HG03196 (cell line): ENCODE data around the gene KRT7.

Experiments used
- ATAC-seq: cut with Tn5 transposase; IDR thresholded peaks from one replicate; pipeline ENCODE4 v1.9.1; 2021; ENCODE audit not compliant: unreplicated experiment

KRT7 gene

DNA sequence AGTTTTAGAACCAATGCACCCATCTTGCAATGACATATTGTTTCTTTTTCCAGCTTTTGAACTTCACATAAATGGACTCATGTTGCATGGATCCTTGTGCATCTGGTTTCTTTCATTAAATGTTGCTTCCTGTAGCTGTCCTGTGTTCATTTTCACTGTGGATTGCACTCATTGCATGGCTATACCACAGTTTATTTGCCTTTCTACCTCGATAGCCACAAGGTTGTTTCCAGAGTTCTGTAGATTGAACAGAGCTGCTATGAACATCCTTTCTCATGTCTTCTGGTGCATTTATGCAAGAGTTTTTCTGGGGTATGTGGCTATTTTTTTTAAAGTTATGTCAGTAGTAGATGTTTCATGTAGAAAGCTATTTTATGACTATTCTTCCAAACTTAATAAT, 61.8 kb downstream of the KRT7 start:
- no peak for ATAC-seq

DNA sequence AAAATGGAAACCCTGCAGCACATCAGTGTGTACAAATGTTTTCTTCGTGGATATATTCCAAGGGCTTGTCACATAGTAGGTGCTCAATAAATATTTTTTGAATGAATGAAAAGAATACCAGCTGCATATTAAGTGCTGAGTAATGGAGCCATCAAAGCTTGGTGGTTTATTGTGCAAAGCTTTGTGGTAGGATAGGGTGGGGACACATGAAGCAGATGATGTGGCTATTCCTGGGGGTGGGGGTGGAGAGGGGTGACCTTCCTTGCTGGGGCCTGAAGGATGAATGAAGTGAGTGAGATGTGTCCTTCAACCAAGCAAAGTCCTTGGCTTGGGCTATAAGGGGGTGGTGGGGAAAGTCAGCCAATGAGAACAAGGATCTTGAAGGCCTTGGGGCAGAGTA, 62.6 kb downstream of the KRT7 start:
- ATAC-seq: no peak

DNA sequence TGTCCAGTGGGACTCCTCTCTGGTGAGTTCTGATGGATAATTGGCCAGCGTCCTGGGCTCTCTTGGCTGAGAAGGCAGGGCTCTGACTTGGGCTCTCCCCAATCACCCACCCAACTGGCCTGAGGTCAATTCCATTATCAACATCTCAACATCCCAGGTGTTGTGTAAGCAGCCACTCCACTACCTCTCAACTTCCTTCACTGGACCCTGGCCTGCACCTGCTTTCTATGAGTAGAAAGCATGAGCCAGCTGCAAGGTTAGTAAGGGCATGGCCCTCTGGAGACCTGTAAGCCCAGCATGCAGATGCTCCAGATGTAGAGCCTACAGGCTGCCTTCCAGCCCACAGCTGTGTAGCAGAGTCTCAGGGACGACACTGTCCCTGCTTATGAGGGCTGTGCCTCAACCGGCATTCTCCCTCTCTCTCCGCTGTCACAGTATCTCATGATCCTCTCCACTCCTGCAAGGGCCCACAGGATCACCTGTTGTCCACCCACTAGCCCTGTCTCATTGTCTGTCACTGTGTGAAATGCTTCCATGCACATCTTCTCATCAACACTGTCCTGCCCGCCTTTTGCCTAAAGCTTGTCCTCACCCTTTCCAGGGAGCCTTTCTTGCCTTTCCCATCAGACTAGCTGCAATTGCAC, 63.7 kb downstream of the KRT7 start:
- ATAC-seq: no peak
